Heart left ventricle (tissue), 16 donors: ENCODE measurements around the gene TMEM222. TPM values are rescaled to one million over a fixed set of nuclear protein-coding genes. Genes with fewer than 3 reads are reported as not detected.

Experiments
- ATAC-seq, 4 donors: fragments of 200-7000 bp; cut with Tn5 transposase; one replicate each; pipeline ENCODE4 v1.9.1; 2020 to 2022; ENCODE audit warnings: moderate library complexity in 4 of 4, mild to moderate bottlenecking in 3 of 4, moderate number of reproducible peaks in 1 of 4
- DNase-seq, 5 donors: peaks; one replicate each; pipeline ENCODE4 v3.0.0-alpha.2; 2020
- H3K27ac ChIP-seq, 12 donors: fragments of 200-600 bp; sonication (generic) in 4 of 12; one replicate each; pipeline versions ENCODE4 v1.5.0 to v1.8.0; 2016 to 2022; ENCODE audit warnings: mild to moderate bottlenecking in 2 of 12
- H3K27me3 ChIP-seq, 9 donors: fragments of 200-600 bp; sonication (generic) in 2 of 9; one replicate each; pipeline versions ENCODE4 v1.5.1 to v1.8.0; 2016 to 2022; ENCODE audit warnings: mild to moderate bottlenecking in 3 of 9
- H3K36me3 ChIP-seq, 9 donors: fragments of 200-600 bp; sonication (generic) in 2 of 9; one replicate each; pipeline versions ENCODE4 v1.5.0 to v1.8.0; 2018 to 2022; ENCODE audit warnings: mild to moderate bottlenecking in 2 of 9
- H3K4me1 ChIP-seq, 12 donors: fragments of 200-600 bp; sonication (generic) in 4 of 12; one replicate each; pipeline versions ENCODE4 v1.5.0 to v1.8.0; 2016 to 2022; ENCODE audit warnings: mild to moderate bottlenecking in 3 of 12
- H3K4me3 ChIP-seq, 12 donors: fragments of 200-600 bp; sonication (generic) in 4 of 12; one replicate each; pipeline versions ENCODE4 v1.5.0 to v1.8.0; 2017 to 2022; ENCODE audit warnings: mild to moderate bottlenecking in 9 of 12, moderate library complexity in 4 of 12
- H3K9me3 ChIP-seq, 12 donors: fragments of 200-600 bp; sonication (generic) in 4 of 12; one replicate each; pipeline versions ENCODE4 v1.5.0 to v1.8.0; 2016 to 2022; ENCODE audit warnings: mild to moderate bottlenecking in 1 of 12
- CTCF ChIP-seq, 12 donors: fragments of 200-600 bp; sonication (generic) in 4 of 12; IDR thresholded peaks; one replicate each; pipeline versions ENCODE4 v1.5.0 to v1.8.0; 2018 to 2022; ENCODE audit warnings: antibody characterized with exemption in 12 of 12, mild to moderate bottlenecking in 5 of 12
- POLR2A ChIP-seq, 2 donors: fragments of 450-650 bp; IDR thresholded peaks; one replicate each; pipeline ENCODE4 v1.6.1; 2017; ENCODE audit warnings: antibody characterized with exemption in 2 of 2, mild to moderate bottlenecking in 2 of 2, moderate library complexity in 2 of 2
- WGBS, 4 donors: extraction: QIAGEN DNeasy Blood & Tissue Kit in 2 of 4; methylation state at CpG; one replicate each; pipeline versions ENCODE4 v1.1.5 to v1.1.7; 2013 to 2018; 5-methylcytosine and 5-hydroxymethylcytosine counted together
- intact Hi-C, 10 donors: fragments of 100-400 bp; cut with DNase I; formaldehyde crosslinking; loops; one replicate each; pipeline versions ENCODE4 v1.11.1 to v1.14.2; 2022
- polyA plus RNA-seq, 2 donors: library from polyadenylated mRNA; stranded (reverse); fragments of 200-250 nt; gene quantifications; one replicate each; pipeline ENCODE4 v1.2.3, GENCODE V29; 2013
- total RNA-seq, 9 donors: library from RNA; depleted of rRNA in 2 of 9; stranded (reverse); fragments of >200 nt in 2 of 9; fragmentation: NEBNext Ultra II Directional in 3 of 9; extraction: Animal tissue kit (Norgen Biotek cat#: 25700) in 3 of 9; gene quantifications; one replicate each; pipeline versions ENCODE4 v1.1.0 to v1.2.4, GENCODE V29; 2016 to 2023
- donor health status: ischemic (EF 13 %, LVEDD 7.1; RV severe dilation, severe dysfunction).
- donor health status: healthy with polysubstance abuse.
- donor health status: DM: no; HTN: yes; CAD: no.
- donor health status: DM: no; HTN: no; CAD: no.
- donor health status: ischemic (EF 25% LVEDD 6.9; RV normal size, moderate dysfunction).
- donor health status: ischemic (EF 25% LVEDD 5.7; RV mildly dilated, moderate dysfunction).
- donor health status: healthy.
- donor health status: DM: yes; HTN: yes; CAD: no.
- donor health status: ischemic (EF 35%, LVEDD 5.7; RV mildly dilated, moderate dysfunction).
- donor health status: nonischemic (EF 11% LVEDD 7.7; RV severe dilation, severe dysfunction).
- donor health status: DM: yes; HTN: yes; CAD: no.
- donor health status: PGD.
- donor health status: ischemic (EF 29% LVEDD 5.4; RV normal size, mild dysfunction).
- donor health status: nonischemic (EF 23%, LVEDD 6.1; RV moderate dilation, normal function).

TMEM222 gene
- total and polyA plus RNA-seq, 11 donors: 18.1 to 49.3 (median 26.2) TPM

DNA sequence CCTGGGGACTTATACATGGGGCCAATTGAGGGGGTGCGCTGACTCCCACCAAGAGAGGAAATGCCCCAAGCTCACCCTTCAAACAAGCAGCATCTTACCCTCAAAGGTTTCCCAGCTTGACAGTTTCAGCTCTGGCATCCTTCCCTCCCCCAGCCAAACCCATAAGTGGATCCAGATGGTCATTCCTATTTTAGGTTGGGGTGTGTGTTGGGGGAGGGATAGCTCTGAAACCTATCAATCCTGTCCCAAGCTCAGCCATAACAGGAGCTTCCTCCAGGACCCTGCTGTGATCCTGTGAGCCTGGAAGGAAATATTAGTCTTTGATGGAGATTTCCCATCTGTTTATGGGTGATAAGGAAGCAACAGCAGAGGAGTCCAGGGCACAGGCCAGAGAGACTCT lies 3.4 kb upstream of the TMEM222 start:
- intact Hi-C loops: no loop called here
- Histone ChIP-seq H3K4me3 (no peak overlapping the region), H3K9me3 (no peaks in the 10 kb centered on the region), H3K27ac (no peak overlapping the region), H3K4me1 (peaks cover 5 to 20% (median 9%) of the 10 kb centered on the region in 12 donors), H3K27me3 (peaks cover 0 to 5% (median 0%) of the 10 kb centered on the region in 9 donors), H3K36me3 (no peaks in the 10 kb centered on the region)
- TF ChIP-seq CTCF (IDR thresholded peaks at IDR 0.05): no peak
- TF ChIP-seq POLR2A (IDR thresholded peaks at IDR 0.05): no peak
- 53 to 100% (median 78%) methylated on average over 1 of the region's 1 CpG for WGBS, 4 donors
- no peak for DNase-seq
- ATAC-seq: no peak

DNA sequence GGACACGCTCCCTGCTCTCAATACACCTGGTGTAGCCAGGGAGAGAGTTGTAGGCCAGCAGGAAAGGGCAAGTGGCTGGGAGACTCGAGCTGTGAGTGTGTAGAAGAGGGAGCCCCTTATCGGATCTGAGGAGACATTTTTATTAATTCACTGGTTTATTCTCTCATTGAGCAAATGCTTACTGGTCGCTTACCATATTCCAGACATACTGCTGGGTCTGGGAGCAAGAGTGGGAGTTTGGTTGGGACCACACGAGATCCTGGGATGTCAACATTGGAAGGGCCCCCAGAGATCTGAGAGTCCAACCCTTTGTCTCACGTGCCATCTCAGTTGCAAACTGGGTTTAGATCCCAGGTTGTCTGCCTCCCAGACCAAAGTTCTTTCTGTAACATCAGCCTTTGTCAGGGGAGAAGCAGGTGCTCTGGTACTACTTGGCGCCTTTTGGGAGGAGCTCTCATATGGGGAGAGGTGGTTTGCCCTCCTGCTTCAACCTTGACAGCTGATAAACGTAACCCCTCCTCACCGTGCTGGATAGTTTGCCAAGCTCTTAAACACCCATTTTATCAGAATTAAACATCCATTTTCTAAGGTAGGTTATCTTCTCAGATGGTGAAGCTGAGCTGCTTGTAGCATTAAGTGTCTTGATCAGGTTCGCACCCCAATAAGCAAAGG lies 742 bp downstream of the TMEM222 start:
- peak overlapping the region; percentile 84 to 95 (median 90) for H3K27ac ChIP-seq
- TF ChIP-seq CTCF (IDR thresholded peaks at IDR 0.05): no peak
- intact Hi-C loops: loop anchor here in 5 of 10 donors (1.0 to 5.0 kb wide), 5 partner anchors 26 to 45 kb away; partner anchors contain the start of gene MAP3K6 (in 2 of the 5)
- DNase-seq (no peak), ATAC-seq (no peak)
- peak overlapping the region; percentile 68 to 100 (median 80) for H3K4me3 ChIP-seq
- peaks cover 0 to 5% (median 0%) of the 10 kb centered on the region in 9 donors for H3K27me3 ChIP-seq
- H3K9me3 ChIP-seq: no peaks in the 10 kb centered on the region
- peaks cover 5 to 56% (median 37%) of the 10 kb centered on the region in 12 donors for H3K4me1 ChIP-seq
- WGBS, 4 donors: 11 to 14% (median 12%) methylated on average over 10 of the region's 10 CpGs
- peaks cover 0 to 36% (median 27%) of the 10 kb centered on the region in 9 donors for H3K36me3 ChIP-seq

DNA sequence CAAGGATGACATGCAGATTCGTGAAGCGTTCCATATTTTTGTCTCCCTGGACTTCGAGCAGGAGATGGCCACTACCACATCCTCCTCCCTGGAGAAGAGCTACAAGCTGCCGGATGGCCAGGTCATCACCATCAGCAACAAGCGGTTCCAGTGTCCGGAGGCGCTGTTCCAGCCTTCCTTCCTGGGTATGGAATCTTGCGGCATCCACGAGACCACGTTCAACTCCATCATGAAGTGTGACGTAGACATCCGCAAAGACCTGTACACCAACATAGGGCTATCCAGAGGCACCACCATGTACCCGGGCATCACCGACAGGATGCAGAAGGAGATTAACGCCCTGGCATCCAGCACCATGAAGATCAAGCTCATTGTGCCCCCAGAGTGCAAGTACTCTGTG lies 3.3 kb downstream of the TMEM222 start:
- ATAC-seq (no peak), DNase-seq (no peak)
- TF ChIP-seq POLR2A (IDR thresholded peaks at IDR 0.05): no peak
- no peak for TF ChIP-seq CTCF (IDR thresholded peaks at IDR 0.05)
- Histone ChIP-seq H3K4me3 (no peak overlapping the region), H3K27me3 (no peaks in the 10 kb centered on the region), H3K9me3 (no peaks in the 10 kb centered on the region), H3K27ac (no peak overlapping the region), H3K36me3 (peaks cover 0 to 56% (median 32%) of the 10 kb centered on the region in 9 donors), H3K4me1 (peaks cover 5 to 74% (median 42%) of the 10 kb centered on the region in 12 donors)
- WGBS, 4 donors: 85 to 97% (median 92%) methylated on average over 15 of the region's 15 CpGs
- intact Hi-C loops: no loop called here

- DNase-seq: no peak
- no peaks in the 10 kb centered on the region for H3K9me3 ChIP-seq
- no peak overlapping the region for H3K4me3 ChIP-seq
- peak overlapping the region in 2 of 12 donors; percentile 7 to 29 for H3K27ac ChIP-seq
- H3K4me1 ChIP-seq: peaks cover 6 to 80% (median 52%) of the 10 kb centered on the region in 12 donors
- intact Hi-C loops: no loop called here
- no peak for ATAC-seq
- 66 to 67% (median 66%) methylated on average over 5 of the region's 5 CpGs for WGBS, 4 donors
- peaks cover 0 to 82% (median 58%) of the 10 kb centered on the region in 9 donors for H3K36me3 ChIP-seq
- no peaks in the 10 kb centered on the region for H3K27me3 ChIP-seq
- no peak for TF ChIP-seq CTCF (IDR thresholded peaks at IDR 0.05)
These were observed 6.0 kb downstream of the TMEM222 start for GRCh38 chr1:27327964-27328363.
